GM12873 (cell line): ENCODE data around the gene NR4A3.

Experiments used
- TF ChIP-seq, protein P1 (sequence below): IDR thresholded peaks from 2 replicates; pipeline ENCODE4 v1.5.1; 2012; ENCODE audit warnings: low read depth, mild to moderate bottlenecking, moderate library complexity, low read length, control low read depth; ENCODE audit not compliant: insufficient read depth; ENCODE audit errors: missing control alignments

The NR4A3 gene

DNA sequence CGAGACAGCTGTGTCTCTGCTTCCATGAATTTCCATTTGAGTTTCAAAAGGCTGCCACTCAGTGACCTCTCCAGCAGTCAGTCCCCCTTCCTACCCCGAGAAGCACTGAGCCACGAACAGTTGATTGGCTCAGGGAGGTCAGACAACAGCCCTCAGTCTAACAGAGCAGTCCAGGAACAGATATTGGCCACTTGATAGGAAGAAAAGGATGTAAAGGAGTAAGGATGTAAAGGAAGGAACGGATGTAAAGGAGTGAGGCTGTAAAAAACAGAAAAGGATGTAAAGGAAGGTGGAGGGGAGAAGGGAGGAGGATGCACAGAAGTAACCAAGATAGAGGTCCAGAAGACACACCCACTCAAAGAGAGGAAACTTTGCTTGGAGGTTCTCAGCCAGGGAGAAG lies 3.2 kb upstream of the NR4A3 start:
- TF ChIP-seq, protein P1, sequence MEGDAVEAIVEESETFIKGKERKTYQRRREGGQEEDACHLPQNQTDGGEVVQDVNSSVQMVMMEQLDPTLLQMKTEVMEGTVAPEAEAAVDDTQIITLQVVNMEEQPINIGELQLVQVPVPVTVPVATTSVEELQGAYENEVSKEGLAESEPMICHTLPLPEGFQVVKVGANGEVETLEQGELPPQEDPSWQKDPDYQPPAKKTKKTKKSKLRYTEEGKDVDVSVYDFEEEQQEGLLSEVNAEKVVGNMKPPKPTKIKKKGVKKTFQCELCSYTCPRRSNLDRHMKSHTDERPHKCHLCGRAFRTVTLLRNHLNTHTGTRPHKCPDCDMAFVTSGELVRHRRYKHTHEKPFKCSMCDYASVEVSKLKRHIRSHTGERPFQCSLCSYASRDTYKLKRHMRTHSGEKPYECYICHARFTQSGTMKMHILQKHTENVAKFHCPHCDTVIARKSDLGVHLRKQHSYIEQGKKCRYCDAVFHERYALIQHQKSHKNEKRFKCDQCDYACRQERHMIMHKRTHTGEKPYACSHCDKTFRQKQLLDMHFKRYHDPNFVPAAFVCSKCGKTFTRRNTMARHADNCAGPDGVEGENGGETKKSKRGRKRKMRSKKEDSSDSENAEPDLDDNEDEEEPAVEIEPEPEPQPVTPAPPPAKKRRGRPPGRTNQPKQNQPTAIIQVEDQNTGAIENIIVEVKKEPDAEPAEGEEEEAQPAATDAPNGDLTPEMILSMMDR, result no peak

DNA sequence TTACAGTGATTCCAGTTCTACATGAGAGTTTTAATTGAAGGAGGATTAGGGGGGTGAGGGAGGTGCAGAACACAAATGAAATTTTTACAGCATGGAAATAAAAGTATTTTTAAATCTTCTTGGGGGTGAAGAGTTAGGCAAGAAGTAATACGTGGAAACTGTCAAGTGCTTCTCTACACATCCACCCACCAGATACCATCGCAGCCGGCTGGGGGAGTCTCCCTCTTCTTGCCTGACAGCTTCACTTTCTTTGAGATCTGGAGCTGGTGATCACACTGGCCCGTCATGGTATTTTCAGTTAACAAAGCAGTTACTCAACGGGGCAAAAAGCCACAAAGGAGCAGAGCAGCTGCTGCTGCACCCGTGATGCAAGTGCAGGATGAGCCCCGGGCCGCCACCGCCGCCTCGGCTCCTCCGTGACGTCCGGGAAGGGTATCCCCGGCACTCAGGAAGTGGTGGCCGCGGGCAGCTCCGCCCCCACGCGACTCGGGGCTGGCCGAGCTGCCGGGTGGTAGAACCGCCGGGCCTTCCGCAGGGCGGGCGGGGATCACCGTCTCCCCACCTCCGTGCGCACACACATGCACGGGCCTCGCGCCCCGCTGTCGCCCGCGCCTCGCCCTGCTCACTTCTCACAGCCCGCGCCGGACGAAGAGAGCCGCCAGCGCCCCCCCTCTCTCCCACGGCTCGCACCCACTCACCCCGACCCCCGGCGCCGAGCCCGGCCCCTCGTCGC lies 2.4 kb upstream of the NR4A3 start:
- TF ChIP-seq, protein P1, result no peak

DNA sequence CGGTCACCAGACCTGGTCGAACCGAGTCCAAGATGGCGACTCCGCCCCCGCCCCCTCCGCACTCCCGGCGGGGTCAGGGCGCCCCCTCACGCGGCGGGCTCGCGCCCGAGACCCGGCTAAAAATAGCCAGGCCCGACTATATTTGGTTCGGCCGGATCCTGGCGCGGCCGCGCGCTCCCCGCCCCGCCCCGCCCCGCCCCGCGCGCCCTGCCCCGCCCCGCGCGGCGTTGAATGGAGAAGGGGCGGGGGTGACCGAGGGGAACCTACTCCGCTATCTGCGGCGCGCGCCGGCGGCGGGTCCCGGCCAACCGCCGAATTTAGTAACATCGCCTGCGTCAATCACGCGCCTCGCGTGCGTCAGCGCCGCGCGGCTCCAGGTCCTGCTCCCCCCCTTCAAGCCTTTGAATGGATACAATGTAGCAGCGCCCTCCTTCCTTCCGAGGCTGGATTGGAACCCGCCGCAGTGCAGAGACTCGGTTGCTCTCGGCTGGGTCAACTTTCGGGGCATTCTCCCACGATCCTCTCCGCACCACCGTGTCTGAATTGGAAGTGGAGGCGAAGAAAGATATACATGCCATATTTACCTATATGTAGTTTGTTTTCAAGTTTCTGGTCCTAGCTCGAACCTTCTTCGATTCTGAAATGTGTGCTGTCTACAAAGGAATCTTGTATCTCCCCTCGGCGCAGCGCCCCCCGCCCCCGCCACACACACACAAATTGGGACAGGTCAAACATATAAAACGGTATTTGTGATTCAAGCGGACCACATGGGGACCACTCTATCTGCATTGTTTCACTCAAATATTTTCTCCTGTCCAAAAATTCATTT lies 1.6 kb upstream of the NR4A3 start:
- TF ChIP-seq, protein P1, result peak; percentile 8

DNA sequence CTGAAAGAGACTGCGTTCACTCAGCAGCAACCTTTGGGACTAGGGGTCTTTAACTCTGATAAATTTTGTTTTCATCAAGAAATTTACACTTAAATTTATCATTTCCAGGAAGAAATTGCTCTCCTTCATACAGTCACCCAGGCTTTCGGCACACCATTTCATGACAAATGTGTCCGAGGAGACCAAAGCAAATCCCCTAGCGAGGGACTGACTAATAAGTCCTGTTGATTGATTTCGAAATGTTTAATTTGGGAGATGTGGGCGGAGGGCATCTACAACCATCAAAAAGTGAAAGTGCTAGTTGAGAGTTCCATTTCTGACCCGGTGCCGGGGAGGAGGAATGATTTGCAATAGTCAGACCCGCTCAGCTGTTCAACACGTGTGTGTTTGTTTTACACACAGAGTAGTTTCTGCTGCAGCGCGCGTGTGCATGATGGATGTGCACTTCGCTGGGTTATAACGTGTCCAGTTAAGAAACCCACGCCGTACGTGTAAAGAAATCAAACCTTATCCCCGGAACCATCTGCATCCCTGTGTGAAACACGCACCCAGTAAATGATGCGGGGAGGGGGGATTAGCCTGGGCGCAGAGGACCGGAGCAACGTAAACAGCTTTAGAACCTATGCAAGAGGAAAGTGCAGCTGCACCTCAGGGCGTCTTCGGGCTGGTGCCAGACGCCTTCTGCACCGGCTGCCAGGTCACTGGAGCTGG lies 845 bp upstream of the NR4A3 start:
- TF ChIP-seq, protein P1, result no peak

DNA sequence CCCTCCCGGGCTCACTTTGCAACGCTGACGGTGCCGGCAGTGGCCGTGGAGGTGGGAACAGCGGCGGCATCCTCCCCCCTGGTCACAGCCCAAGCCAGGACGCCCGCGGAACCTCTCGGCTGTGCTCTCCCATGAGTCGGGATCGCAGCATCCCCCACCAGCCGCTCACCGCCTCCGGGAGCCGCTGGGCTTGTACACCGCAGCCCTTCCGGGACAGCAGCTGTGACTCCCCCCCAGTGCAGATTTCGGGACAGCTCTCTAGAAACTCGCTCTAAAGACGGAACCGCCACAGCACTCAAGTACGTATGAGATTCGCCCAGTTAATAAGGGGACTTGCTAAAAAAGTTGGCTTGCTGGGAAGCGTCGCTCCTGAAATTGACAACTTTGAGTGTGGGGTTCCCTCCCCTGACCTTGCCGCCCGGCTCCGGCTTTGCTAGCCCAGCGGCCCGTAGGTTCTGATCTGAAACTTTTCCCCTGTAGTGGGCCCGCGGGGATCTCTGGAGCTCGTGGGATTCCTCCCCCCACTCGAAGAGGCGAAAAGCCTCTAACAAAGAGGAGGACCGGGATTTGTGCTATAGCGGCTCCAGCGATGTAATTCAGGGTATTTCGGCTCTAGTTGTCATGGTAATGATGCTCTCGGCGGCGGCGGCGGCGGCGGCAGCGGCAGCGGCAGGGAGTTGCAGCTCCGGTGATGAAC lies 572 bp downstream of the NR4A3 start:
- TF ChIP-seq, protein P1, result no peak

DNA sequence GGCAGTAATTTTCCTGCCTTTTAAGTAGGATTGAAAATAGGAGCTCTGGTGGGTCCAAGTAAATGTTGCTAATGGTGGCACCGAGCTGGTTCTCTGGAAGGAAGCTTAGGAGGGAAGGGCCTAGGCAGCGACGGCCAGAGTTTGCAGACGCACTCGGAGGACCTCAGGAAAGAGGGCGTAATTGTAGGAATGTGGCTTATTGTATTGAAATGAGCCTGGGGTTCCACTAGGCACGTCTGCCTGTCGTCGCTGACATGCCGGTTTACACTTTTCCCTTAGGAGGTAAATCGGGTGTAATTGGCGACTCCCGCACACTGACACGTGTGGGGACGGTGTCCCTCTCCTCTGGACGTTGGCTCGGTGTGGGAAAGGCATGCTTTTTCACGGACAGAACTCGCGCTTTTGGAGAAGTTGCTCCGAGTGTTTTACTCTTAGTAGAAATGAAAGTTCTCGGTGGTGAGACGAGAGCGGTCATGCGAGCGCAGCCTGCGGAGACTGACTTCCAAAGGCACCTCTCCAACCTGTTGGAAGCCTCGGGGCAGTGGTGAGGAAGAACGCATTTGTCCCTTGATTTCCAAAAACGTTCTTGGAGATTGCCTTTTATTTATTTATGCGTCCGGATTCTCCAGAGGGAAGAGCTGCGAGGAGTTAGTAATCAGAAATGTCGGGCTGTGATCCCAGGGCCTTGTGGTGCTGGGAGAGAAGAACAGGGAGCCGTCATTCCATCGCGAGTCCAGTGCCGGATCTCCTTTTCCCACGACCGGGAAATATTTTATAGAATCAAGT lies 1.3 kb downstream of the NR4A3 start:
- TF ChIP-seq, protein P1, result peak; percentile 13
